HL-60 (cell line): ENCODE results near the gene TNPO3.
"Not testable (repeated sequence)": the region's sequence is repeated elsewhere in the genome, so short reads cannot be mapped to it uniquely, and the experiment has no call there.

Source experiments
- DNase-seq, 2 experiments: peaks; one replicate each; pipeline ENCODE4 v3.0.0-alpha.2; 2010 to 2020; ENCODE audit warnings: low read depth in 1 of 2, low spot score in 1 of 2
- H3K27ac ChIP-seq: fragments of 250-450 bp; sonication (Bioruptor Pico); replicated peaks from 2 replicates; pipeline ENCODE4 v1.5.1; 2020; ENCODE audit warnings: mild to moderate bottlenecking, moderate library complexity
- H3K27me3 ChIP-seq: fragments of 250-450 bp; sonication (Bioruptor Pico); 2 replicates; pipeline ENCODE4 v1.5.1; 2021; ENCODE audit warnings: mild to moderate bottlenecking, moderate library complexity; ENCODE audit not compliant: insufficient read depth, poor library complexity, severe bottlenecking
- H3K4me3 ChIP-seq: replicated peaks from 2 replicates; pipeline ENCODE4 v1.5.1; 2011; ENCODE audit warnings: mild to moderate bottlenecking, control low read depth, low read length; ENCODE audit not compliant: insufficient read depth
- GABPA ChIP-seq: IDR thresholded peaks from 2 replicates; pipeline ENCODE4 v1.6.1; 2012; ENCODE audit warnings: low read depth
- POLR2AphosphoS5 ChIP-seq: IDR thresholded peaks from 2 replicates; pipeline ENCODE4 v1.6.1; 2012; ENCODE audit warnings: low read depth
- SPI1 ChIP-seq: IDR thresholded peaks from 2 replicates; pipeline ENCODE4 v1.6.1; 2012; ENCODE audit warnings: low read depth, mild to moderate bottlenecking, borderline replicate concordance
- TF ChIP-seq, protein P1 (sequence below): IDR thresholded peaks from one replicate; pipeline ENCODE4 v1.5.1; 2011; ENCODE audit warnings: low read length, control low read depth, inconsistent platforms; ENCODE audit not compliant: insufficient read depth
- TF ChIP-seq, protein P2 (sequence below): IDR thresholded peaks from 2 replicates; pipeline ENCODE4 v1.6.1; 2012; ENCODE audit warnings: low read depth; ENCODE audit not compliant: insufficient replicate concordance

TNPO3 gene

GRCh38 chr7:129043012-129043411, 11.9 kb downstream of the TNPO3 start:
- H3K27ac ChIP-seq = no peak overlapping the region
- no peaks in the 10 kb centered on the region for H3K27me3 ChIP-seq
- TF ChIP-seq, protein P1, sequence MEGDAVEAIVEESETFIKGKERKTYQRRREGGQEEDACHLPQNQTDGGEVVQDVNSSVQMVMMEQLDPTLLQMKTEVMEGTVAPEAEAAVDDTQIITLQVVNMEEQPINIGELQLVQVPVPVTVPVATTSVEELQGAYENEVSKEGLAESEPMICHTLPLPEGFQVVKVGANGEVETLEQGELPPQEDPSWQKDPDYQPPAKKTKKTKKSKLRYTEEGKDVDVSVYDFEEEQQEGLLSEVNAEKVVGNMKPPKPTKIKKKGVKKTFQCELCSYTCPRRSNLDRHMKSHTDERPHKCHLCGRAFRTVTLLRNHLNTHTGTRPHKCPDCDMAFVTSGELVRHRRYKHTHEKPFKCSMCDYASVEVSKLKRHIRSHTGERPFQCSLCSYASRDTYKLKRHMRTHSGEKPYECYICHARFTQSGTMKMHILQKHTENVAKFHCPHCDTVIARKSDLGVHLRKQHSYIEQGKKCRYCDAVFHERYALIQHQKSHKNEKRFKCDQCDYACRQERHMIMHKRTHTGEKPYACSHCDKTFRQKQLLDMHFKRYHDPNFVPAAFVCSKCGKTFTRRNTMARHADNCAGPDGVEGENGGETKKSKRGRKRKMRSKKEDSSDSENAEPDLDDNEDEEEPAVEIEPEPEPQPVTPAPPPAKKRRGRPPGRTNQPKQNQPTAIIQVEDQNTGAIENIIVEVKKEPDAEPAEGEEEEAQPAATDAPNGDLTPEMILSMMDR = no peak
- TF ChIP-seq GABPA = no peak
- no peak for DNase-seq
- no peak overlapping the region for H3K4me3 ChIP-seq

GRCh38 chr7:129041142-129042085, 13.5 kb downstream of the TNPO3 start:
- Histone ChIP-seq H3K27ac (no peak overlapping the region), H3K4me3 (no peak overlapping the region), H3K27me3 (no peaks in the 10 kb centered on the region)
- no peak for DNase-seq
- no peak for TF ChIP-seq SPI1
- TF ChIP-seq, protein P1 = no peak
- TF ChIP-seq POLR2AphosphoS5 = no peak
- TF ChIP-seq GABPA = no peak
- TF ChIP-seq, protein P2, sequence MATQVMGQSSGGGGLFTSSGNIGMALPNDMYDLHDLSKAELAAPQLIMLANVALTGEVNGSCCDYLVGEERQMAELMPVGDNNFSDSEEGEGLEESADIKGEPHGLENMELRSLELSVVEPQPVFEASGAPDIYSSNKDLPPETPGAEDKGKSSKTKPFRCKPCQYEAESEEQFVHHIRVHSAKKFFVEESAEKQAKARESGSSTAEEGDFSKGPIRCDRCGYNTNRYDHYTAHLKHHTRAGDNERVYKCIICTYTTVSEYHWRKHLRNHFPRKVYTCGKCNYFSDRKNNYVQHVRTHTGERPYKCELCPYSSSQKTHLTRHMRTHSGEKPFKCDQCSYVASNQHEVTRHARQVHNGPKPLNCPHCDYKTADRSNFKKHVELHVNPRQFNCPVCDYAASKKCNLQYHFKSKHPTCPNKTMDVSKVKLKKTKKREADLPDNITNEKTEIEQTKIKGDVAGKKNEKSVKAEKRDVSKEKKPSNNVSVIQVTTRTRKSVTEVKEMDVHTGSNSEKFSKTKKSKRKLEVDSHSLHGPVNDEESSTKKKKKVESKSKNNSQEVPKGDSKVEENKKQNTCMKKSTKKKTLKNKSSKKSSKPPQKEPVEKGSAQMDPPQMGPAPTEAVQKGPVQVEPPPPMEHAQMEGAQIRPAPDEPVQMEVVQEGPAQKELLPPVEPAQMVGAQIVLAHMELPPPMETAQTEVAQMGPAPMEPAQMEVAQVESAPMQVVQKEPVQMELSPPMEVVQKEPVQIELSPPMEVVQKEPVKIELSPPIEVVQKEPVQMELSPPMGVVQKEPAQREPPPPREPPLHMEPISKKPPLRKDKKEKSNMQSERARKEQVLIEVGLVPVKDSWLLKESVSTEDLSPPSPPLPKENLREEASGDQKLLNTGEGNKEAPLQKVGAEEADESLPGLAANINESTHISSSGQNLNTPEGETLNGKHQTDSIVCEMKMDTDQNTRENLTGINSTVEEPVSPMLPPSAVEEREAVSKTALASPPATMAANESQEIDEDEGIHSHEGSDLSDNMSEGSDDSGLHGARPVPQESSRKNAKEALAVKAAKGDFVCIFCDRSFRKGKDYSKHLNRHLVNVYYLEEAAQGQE = no peak

DNA sequence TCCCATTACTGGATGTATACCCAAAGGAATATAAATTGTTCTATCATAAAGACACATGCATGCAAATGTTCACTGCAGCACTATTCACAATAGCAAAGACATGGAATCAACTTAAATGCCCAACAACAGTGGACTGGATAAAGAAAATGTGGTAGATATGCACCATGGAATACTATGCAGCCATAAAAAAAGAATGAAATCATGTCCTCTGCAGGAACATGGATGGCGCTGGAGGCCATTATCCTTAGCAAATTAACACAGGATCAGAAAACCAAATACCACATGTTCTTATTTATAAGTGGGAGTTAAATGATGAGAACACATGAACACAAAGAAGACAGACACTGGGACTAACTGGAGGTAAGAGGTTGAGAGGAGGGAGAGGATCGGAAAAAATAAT, 16.4 kb downstream of the TNPO3 start:
- not testable (repeated sequence) for DNase-seq, H3K27me3 ChIP-seq, H3K4me3 ChIP-seq, H3K27ac ChIP-seq

DNA sequence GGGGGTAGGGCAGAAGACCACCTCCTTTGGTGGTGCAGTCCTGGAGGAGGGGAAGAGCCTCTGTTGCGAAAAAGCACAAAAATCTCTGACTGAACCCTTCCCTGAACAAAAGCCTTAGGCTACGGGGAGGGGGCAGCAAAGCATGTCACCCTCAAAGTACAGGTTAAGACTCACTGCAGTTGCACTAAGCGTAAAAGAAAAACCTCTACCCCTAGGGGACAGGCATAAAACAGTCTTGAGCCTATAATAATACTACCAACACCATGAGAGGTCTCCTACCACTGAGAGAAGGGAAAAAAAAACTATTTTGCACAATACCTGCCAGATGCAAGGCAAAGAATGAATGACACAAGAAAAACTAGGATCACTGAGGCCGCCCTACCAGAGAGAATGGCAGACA, 17.3 kb downstream of the TNPO3 start:
- TF ChIP-seq POLR2AphosphoS5 (no peak), GABPA (no peak), SPI1 (no peak)
- TF ChIP-seq, protein P2 = no peak
- TF ChIP-seq, protein P1 = no peak
- Histone ChIP-seq H3K27ac (no peak overlapping the region), H3K27me3 (no peaks in the 10 kb centered on the region), H3K4me3 (no peak overlapping the region)
- DNase-seq = no peak
